ENCODE results near the gene MOCS1. TPM values are rescaled to one million over a fixed set of nuclear protein-coding genes. Genes with fewer than 3 reads are reported as not detected.

MOCS1 gene
- total RNA-seq, 4 donors from 2014 or later = 10.2 to 58.9 (median 20.3) TPM

Other genes with a start within 250 kb of the MOCS1 start
- gene KIF6, start 209.1 kb downstream of the MOCS1 start, total RNA-seq = 1 to 10 TPM in 2 of 4 donors, under 1 TPM in 1, not detected in 1; 0.26 to 1.8 (median 1.6) TPM
- 10 to 100 TPM; 11.0 to 43.3 (median 26.4) TPM for gene DAAM2, start 142.1 kb downstream of the MOCS1 start, total RNA-seq